GM10248 (cell line): Measurements from ENCODE around the gene KIAA1549.
"Not testable (repeated sequence)": the region's sequence is repeated elsewhere in the genome, so short reads cannot be mapped to it uniquely, and the experiment has no call there.

Experiments used
- CTCF ChIA-PET: fragments of 300-600 bp; sonication (Branson Sonifier 250); formaldehyde crosslinking; extraction: SDS; loops from one replicate; lab custom pipeline; 2021; ENCODE audit warnings: antibody characterized with exemption; lab: Yijun Ruan, JAX
- POLR2A ChIA-PET: fragments of 350-650 bp; sonication (Branson Sonifier 250); formaldehyde crosslinking; extraction: SDS; loops from one replicate; lab custom pipeline; 2020; ENCODE audit warnings: antibody characterized with exemption; lab: Yijun Ruan, JAX
- DNase-seq: peaks from one replicate; pipeline ENCODE4 v3.0.0; 2012; ENCODE audit errors: extremely low spot score
- TF ChIP-seq, protein P1 (sequence below): IDR thresholded peaks from 2 replicates; pipeline ENCODE4 v1.5.1; 2012; ENCODE audit warnings: mild to moderate bottlenecking, low read depth; ENCODE audit errors: extremely low read depth, missing control alignments, control extremely low read depth

The KIAA1549 gene

DNA sequence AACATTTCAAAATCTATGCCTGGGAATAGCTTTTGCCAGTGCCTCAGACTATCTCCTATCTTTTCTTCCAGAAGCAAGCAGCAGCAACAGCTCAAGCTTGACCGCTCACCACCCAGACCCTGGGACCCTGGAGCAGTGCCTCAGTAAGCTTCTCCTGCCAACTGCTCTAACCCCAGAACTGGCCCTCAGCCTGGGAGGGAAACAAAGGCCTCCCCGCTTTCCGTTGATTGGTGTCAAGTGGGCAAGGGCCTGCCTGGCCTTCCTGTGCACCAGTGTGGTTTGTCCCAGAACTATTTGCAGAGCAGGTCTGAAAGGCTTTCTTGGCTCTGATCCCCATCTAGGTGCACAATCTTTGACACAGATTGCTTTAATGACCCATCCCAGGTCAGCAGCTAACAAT lies 179.9 kb downstream of the KIAA1549 start:
- TF ChIP-seq, protein P1, sequence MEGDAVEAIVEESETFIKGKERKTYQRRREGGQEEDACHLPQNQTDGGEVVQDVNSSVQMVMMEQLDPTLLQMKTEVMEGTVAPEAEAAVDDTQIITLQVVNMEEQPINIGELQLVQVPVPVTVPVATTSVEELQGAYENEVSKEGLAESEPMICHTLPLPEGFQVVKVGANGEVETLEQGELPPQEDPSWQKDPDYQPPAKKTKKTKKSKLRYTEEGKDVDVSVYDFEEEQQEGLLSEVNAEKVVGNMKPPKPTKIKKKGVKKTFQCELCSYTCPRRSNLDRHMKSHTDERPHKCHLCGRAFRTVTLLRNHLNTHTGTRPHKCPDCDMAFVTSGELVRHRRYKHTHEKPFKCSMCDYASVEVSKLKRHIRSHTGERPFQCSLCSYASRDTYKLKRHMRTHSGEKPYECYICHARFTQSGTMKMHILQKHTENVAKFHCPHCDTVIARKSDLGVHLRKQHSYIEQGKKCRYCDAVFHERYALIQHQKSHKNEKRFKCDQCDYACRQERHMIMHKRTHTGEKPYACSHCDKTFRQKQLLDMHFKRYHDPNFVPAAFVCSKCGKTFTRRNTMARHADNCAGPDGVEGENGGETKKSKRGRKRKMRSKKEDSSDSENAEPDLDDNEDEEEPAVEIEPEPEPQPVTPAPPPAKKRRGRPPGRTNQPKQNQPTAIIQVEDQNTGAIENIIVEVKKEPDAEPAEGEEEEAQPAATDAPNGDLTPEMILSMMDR: no peak
- CTCF ChIA-PET: no interaction called here
- POLR2A ChIA-PET: no interaction called here
- no peak for DNase-seq

DNA sequence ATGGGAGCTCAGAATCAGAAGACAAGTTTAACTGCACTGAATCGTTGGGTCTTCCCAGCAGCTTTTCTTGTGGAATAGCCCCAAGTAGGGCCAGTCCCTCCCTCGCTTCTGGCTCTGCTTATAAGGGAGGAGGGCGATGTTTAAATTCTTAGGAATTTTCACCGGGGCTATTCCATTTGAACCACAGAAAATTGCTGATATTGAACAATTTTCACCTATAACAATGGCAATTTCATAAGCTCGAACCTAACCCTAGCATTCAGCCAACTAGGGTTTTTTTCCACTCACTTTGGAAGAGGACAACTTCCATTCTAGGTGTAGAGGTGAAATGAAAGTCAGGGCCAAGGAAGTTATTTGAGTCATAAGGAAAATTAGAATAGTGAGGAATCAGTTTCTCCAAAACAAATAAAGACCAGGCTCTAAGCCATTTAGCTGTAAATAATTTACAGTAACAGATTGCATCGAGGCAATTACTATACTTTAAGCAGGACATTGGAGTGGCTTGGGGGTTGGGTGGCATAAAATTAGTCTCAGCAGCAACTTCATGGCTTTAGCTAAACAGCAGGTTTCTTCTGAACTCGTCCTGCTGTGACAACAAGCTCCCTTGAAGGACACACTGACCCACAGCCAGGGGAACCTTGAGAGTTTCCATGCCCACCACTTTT lies 181.7 kb downstream of the KIAA1549 start:
- DNase-seq: no peak
- POLR2A ChIA-PET: no interaction called here
- CTCF ChIA-PET: no interaction called here
- TF ChIP-seq, protein P1: no peak

DNA sequence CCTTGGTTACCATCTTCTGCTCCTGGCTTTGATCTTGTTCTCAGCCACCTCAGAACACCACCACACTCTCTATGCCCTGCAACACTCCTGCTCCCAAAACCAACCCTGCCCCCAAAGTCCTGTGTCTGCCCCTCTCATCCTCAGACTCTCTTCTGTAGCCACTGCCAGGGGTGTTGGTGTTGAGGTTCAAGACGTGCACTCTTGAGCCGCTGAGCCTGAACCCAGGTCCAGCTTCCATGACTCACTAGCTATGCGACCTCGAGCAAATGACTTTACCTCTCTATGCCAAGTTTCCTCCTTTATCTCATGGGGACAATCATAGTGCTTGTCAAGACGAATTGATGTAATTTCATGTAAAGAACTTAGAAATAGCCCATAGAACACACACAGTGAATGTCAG lies 182.4 kb downstream of the KIAA1549 start:
- ChIA-PET CTCF (no interaction called here), POLR2A (no interaction called here)
- no peak for DNase-seq
- TF ChIP-seq, protein P1: no peak

GRCh38 chr7:138797715-138798320 lies 183.4 kb downstream of the KIAA1549 start, which contains the start of the genes ATP6V0A4 and TMEM213:
TSS of gene ATP6V0A4 (minus strand) at chr7:138798196. CDS start at chr7:138771247, 26,949 bp downstream.
TSS of gene TMEM213 (plus strand) at chr7:138797994. CDS start at chr7:138798105, 111 bp downstream.
- ChIA-PET POLR2A (no interaction called here), CTCF (no interaction called here)
- DNase-seq: no peak
- TF ChIP-seq, protein P1: no peak

DNA sequence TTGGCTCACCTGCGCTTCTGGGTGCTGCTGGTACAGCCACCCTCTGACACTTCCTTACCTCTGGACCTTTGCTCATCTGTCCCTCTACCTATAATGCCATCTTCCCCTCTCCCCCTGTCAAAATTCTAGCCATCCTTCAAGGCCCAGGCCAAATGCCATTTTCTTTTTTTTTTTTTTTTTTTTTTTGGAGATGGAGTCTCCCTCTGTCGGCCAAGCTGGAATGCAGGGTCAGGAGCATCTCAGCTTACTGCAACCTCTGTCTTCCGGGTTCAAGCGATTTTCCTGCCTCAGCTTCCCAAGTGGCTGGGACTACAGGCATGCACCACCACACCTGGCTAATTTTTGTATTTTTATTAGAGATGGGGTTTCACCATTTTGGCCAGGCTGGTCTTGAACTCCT lies 184.1 kb downstream of the KIAA1549 start:
- CTCF ChIA-PET, POLR2A ChIA-PET, DNase-seq: not testable (repeated sequence)

- DNase-seq: no peak
- POLR2A ChIA-PET: no interaction called here
- TF ChIP-seq, protein P1: no peak
Observed at GRCh38 chr7:138796038-138796615, 185.1 kb downstream of the KIAA1549 start.

GRCh38 chr7:138785587-138786437 lies 195.4 kb downstream of the KIAA1549 start:
- POLR2A ChIA-PET: no interaction called here
- TF ChIP-seq, protein P1: no peak
- CTCF ChIA-PET: no interaction called here
- no peak for DNase-seq

More at GRCh38 chr7:138796038-138796615, 185.1 kb downstream of the KIAA1549 start:
- CTCF ChIA-PET: no interaction called here
